ENCODE measurements around the gene PPP4R1. TPM values are rescaled to one million over a fixed set of nuclear protein-coding genes. Genes with fewer than 3 reads are reported as not detected.

PPP4R1 gene
- total and polyA plus RNA-seq, 8 donors = 13.7 to 55.1 (median 34.8) TPM

- TF ChIP-seq CTCF (IDR thresholded peaks at IDR 0.05) = no peak
- WGBS, 2 donors = 93 to 94% methylated on average over 3 of the region's 3 CpGs
- no peak overlapping the region for H3K4me3 ChIP-seq
- no peak for ATAC-seq
- no peak for DNase-seq
- H3K36me3 ChIP-seq = peaks cover 8 to 71% (median 16%) of the 10 kb centered on the region in 3 donors
- no peak overlapping the region for H3K27ac ChIP-seq
- H3K4me1 ChIP-seq = no peaks in the 10 kb centered on the region
- FAIRE-seq = no peak
- H3K27me3 ChIP-seq = no peaks in the 10 kb centered on the region
- no peaks in the 10 kb centered on the region for H3K9me3 ChIP-seq
- intact Hi-C loops (cut with DNase I) = no loop called here
These were observed 62.2 kb downstream of the PPP4R1 start for GRCh38 chr18:9552191-9552590.

- Histone ChIP-seq H3K36me3 (peaks cover 8 to 71% (median 17%) of the 10 kb centered on the region in 3 donors), H3K4me1 (no peaks in the 10 kb centered on the region), H3K27me3 (no peaks in the 10 kb centered on the region), H3K4me3 (no peak overlapping the region), H3K9me3 (no peaks in the 10 kb centered on the region), H3K27ac (no peak overlapping the region)
- no peak for TF ChIP-seq CTCF (IDR thresholded peaks at IDR 0.05)
- intact Hi-C loops (cut with DNase I) = no loop called here
- FAIRE-seq = no peak
- WGBS, 2 donors = 89 to 90% methylated on average over 4 of the region's 4 CpGs
- DNase-seq = no peak
- ATAC-seq = no peak
These were observed 63.9 kb downstream of the PPP4R1 start for GRCh38 chr18:9550429-9550828.

- Histone ChIP-seq H3K9me3 (no peaks in the 10 kb centered on the region), H3K27me3 (no peaks in the 10 kb centered on the region), H3K27ac (no peak overlapping the region), H3K36me3 (peaks cover 8 to 63% (median 17%) of the 10 kb centered on the region in 3 donors), H3K4me1 (no peaks in the 10 kb centered on the region), H3K4me3 (no peak overlapping the region)
- peak in 1 of 4 donors; percentile 7 for TF ChIP-seq CTCF (IDR thresholded peaks at IDR 0.05)
- ATAC-seq = peak in 3 of 4 donors; percentile 61 to 89 (median 70)
- intact Hi-C loops (cut with DNase I) = no loop called here
- DNase-seq = no peak
- no peak for FAIRE-seq
- WGBS, 2 donors = 69 to 71% methylated on average over 7 of the region's 7 CpGs
These were observed 65.0 kb downstream of the PPP4R1 start for GRCh38 chr18:9549405-9549804.

- H3K36me3 ChIP-seq = peaks cover 8 to 49% (median 17%) of the 10 kb centered on the region in 3 donors
These were observed 66.6 kb downstream of the PPP4R1 start for GRCh38 chr18:9547782-9548181.

More at GRCh38 chr18:9547782-9548181, 66.6 kb downstream of the PPP4R1 start:
- ATAC-seq = no peak
- no peak for FAIRE-seq
- no peak for TF ChIP-seq CTCF (IDR thresholded peaks at IDR 0.05)
- no peak overlapping the region for H3K4me3 ChIP-seq
- no peaks in the 10 kb centered on the region for H3K4me1 ChIP-seq
- intact Hi-C loops (cut with DNase I) = no loop called here
- no peak for DNase-seq
- 91 to 94% methylated on average over 7 of the region's 7 CpGs for WGBS, 2 donors
- H3K9me3 ChIP-seq = no peaks in the 10 kb centered on the region
- no peak overlapping the region for H3K27ac ChIP-seq
- no peaks in the 10 kb centered on the region for H3K27me3 ChIP-seq

Measured in pancreas (tissue), 10 donors.